ENCODE measurements around the gene OR4D5.

OR4D5 gene

GRCh38 chr11:123939317-123939716 lies at the start of gene OR4D5:
Gene OR4D5 (plus strand): TSS chr11:123939617. CDS start chr11:123939617, 0 bp downstream.
- DNase-seq (ENCODE audit: low read depth): no peak

DNA sequence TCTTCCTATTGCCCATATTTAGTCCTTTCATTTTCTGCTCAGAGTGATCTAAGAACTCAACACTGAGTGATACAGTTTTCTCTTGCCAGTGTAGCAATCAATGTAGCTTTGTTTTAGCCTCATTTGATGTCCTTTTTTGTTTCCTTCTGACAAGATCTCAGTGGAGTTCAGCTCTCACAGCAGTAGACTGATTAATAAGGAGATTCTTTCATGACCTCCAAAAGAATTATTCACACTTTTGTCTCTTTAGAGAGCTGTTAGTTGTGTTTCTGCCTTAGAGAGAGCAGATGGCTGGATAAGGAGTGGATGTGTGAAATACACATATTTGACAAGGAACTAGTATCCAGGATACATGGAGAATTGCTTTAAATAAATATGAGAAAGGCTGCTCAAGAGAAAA lies 47.4 kb upstream of the OR4D5 start:
- no peak for DNase-seq (ENCODE audit: low read depth)

- no peak for DNase-seq (ENCODE audit: low read depth)
These were observed 39.6 kb upstream of the OR4D5 start for GRCh38 chr11:123899792-123900191.

- no peak for DNase-seq (ENCODE audit: low read depth)
These were observed 37.5 kb upstream of the OR4D5 start, which contains the start of gene OR8D4 for GRCh38 chr11:123901867-123902266. Gene OR8D4 (plus strand): TSS chr11:123902167. CDS start chr11:123906432, 4,265 bp downstream.

- no peak for DNase-seq (ENCODE audit: low read depth)
These were observed 35.5 kb upstream of the OR4D5 start for GRCh38 chr11:123903932-123904331.

DNA sequence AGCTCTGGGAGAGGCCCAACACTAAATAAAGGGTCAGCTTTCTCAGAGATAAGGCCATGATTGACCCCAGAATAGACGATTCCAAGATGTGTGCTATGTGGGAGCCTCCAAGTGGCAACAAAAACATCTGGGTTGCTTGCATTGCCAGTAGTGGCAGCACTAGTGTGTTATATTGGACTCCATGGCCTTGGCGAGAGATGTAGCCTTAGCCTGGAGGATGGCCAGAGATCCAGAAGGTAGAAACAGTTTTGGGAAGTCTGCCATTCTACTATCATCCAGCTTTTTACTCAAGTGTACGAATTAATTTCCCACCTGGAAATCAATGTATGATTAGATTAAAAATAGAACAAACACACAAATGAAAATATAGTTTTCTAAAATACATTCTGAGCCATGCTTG lies 34.5 kb upstream of the OR4D5 start:
- no peak for DNase-seq (ENCODE audit: low read depth)

GRCh38 chr11:123905826-123906225 lies 33.6 kb upstream of the OR4D5 start:
- DNase-seq (ENCODE audit: low read depth): no peak

DNA sequence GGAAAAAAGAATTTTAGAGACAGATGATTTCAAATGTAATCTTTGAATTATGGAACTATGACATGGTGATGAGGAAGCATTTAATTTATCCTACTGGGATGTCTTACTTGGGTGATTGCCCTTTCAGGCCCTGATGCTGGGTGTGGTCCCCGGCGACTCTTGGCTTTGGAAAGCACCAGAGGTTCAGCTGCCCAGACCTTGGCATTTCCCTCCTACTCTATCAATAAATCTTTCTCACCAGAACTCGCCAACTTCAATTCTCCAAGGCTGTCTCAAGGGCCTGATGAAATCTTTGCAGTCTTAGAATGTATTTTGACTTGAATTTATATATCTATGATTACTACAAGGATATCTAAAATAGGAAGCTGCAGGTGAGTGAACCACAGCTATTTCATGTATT lies 18.5 kb upstream of the OR4D5 start:
- DNase-seq (ENCODE audit: low read depth): no peak

DNA sequence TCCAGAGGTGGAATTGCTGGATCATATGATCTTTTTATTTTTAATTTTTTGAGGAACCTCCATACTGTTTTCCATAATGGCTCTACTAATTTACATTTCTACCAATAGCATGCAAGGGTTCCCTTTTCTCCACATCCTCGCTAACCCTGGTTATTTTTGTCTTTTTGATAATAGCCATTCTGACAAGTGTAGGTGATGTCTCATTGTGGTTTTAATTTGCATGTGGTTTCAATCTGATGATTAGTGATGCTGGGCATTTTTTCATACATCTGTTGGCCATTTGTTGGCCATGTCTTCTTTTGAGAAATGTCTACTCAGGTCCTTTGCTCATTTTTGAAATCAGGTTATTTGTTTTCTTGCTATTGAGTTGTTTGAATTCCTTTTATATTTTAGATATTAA lies 15.4 kb upstream of the OR4D5 start:
- no peak for DNase-seq (ENCODE audit: low read depth)

- no peak for DNase-seq (ENCODE audit: low read depth)
These were observed 3.0 kb downstream of the OR4D5 start for GRCh38 chr11:123942413-123942812.

- DNase-seq (ENCODE audit: low read depth): no peak
These were observed 4.3 kb downstream of the OR4D5 start, which contains the start of gene OR6T1 for GRCh38 chr11:123943738-123944137. Gene OR6T1 (minus strand): TSS chr11:123943838. CDS start chr11:123943838, 0 bp downstream.

GRCh38 chr11:123945132-123945531 lies 5.7 kb downstream of the OR4D5 start:
- no peak for DNase-seq (ENCODE audit: low read depth)

GRCh38 chr11:123956752-123957151 lies 17.3 kb downstream of the OR4D5 start:
- DNase-seq (ENCODE audit: low read depth): no peak

- DNase-seq (ENCODE audit: low read depth): peak; percentile 68
These were observed 34.4 kb downstream of the OR4D5 start for GRCh38 chr11:123973816-123974215.

GRCh38 chr11:123976770-123977560 lies 37.5 kb downstream of the OR4D5 start:
- DNase-seq (ENCODE audit: low read depth): no peak

- DNase-seq (ENCODE audit: low read depth): no peak
These were observed 38.4 kb downstream of the OR4D5 start, which contains the start of gene OR10S1 for GRCh38 chr11:123977731-123978347. Gene OR10S1 (minus strand): TSS chr11:123977781. CDS start chr11:123977664, 117 bp downstream.

DNA sequence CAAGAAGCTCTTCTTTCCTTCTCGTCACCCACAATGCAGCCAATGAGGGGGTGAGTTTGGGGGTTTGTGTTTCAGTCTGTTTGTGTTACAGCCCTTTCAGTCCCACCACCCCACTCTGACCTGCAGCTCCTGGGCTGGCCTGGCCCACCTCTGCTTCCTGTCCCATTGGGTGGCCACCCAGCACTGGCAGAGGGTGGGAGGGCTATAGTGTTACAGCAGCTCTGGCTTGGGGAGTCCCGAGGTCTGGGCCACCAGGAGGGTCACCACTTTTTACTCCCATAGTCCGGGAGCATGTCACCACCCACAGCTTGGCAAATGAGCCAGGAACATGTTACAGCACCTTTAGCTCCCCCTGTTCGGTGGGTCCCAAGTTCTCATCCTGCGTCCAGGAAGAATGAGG lies 39.9 kb downstream of the OR4D5 start:
- DNase-seq (ENCODE audit: low read depth): no peak

Measured in non-pigmented ciliary epithelial cell (primary cell).